SK-N-SH (cell line): Measurements from ENCODE around the gene AGAP1. TPM values are rescaled to one million over a fixed set of nuclear protein-coding genes. Genes with fewer than 3 reads are reported as not detected.

ENCODE experiments used
- CTCF ChIA-PET: fragments of 300-600, 350-600 bp; formaldehyde crosslinking; extraction: SDS; loops from one replicate; lab custom pipeline; 2021; lab: Yijun Ruan, JAX
- POLR2A ChIA-PET: fragments of 350-600 bp; sonication (Branson Sonifier 250); formaldehyde crosslinking; extraction: SDS; loops from one replicate; lab custom pipeline; 2020; ENCODE audit warnings: antibody characterized with exemption, inconsistent platforms; lab: Yijun Ruan, JAX
- DNase-seq: peaks from one replicate; pipeline ENCODE4 v3.0.0; 2012
- H2AFZ ChIP-seq: fragments of 200-600 bp; sonication (generic); 2 replicates; pipeline ENCODE4 v1.8.1; 2016; ENCODE audit warnings: antibody characterized with exemption, mild to moderate bottlenecking, low read depth
- H3F3A ChIP-seq: fragments of 200-600 bp; sonication (generic); replicated peaks from 2 replicates; pipeline ENCODE3; 2016; ENCODE audit warnings: antibody characterized with exemption, mild to moderate bottlenecking; ENCODE audit not compliant: insufficient read depth
- H3K27ac ChIP-seq, 2 experiments: fragments of 200-500 bp in 1 of 2; fragments of 200-600 bp in 1 of 2; sonication (Bioruptor generic) in 1 of 2; sonication (generic), shearing (Covaris generic) in 1 of 2; 2 replicates each; pipeline versions ENCODE4 v1.5.1 to v1.6.1; 2014 to 2016; ENCODE audit warnings: low read depth in 2 of 2, inconsistent platforms in 1 of 2, low read length in 1 of 2, mild to moderate bottlenecking in 1 of 2, mixed read lengths in 1 of 2
- H3K27me3 ChIP-seq: fragments of 200-600 bp; sonication (generic), shearing (Covaris generic); 2 replicates; pipeline ENCODE4 v1.6.1; 2016; ENCODE audit warnings: mixed run types; ENCODE audit not compliant: insufficient read depth
- H3K36me3 ChIP-seq, 2 experiments: fragments of 200-500 bp in 1 of 2; fragments of 200-600 bp in 1 of 2; sonication (Bioruptor generic) in 1 of 2; sonication (generic) in 1 of 2; replicated peaks in 1 of 2; 2 replicates each; pipeline versions ENCODE3 to v1.5.1; 2014 to 2016; ENCODE audit warnings: low read length in 1 of 2, mild to moderate bottlenecking in 1 of 2; ENCODE audit not compliant: insufficient read depth in 2 of 2, control insufficient read depth in 1 of 2
- H3K4me1 ChIP-seq, 2 experiments: fragments of 200-500 bp in 1 of 2; fragments of 200-600 bp in 1 of 2; sonication (Bioruptor generic) in 1 of 2; sonication (generic), shearing (Covaris generic) in 1 of 2; 2 replicates each; pipeline versions ENCODE4 v1.5.1 to v1.6.1; 2014 to 2016; ENCODE audit warnings: low read depth in 1 of 2, low read length in 1 of 2, mixed run types in 1 of 2; ENCODE audit not compliant: insufficient read depth in 2 of 2, control insufficient read depth in 1 of 2
- H3K4me2 ChIP-seq: fragments of 200-600 bp; sonication (generic), shearing (Covaris generic); 2 replicates; pipeline ENCODE4 v1.6.1; 2017; ENCODE audit warnings: mixed run types
- H3K4me3 ChIP-seq, 2 experiments: fragments of 200-500 bp in 1 of 2; fragments of 200-600 bp in 1 of 2; sonication (Bioruptor generic) in 1 of 2; sonication (generic), shearing (Covaris generic) in 1 of 2; 2 replicates each; pipeline versions ENCODE4 v1.5.1 to v1.8.1; 2014 to 2016; ENCODE audit warnings: low read depth in 2 of 2, inconsistent platforms in 1 of 2, low read length in 1 of 2, mild to moderate bottlenecking in 1 of 2, mixed read lengths in 1 of 2, moderate library complexity in 1 of 2
- H3K79me2 ChIP-seq: fragments of 200-600 bp; sonication (generic); 2 replicates; pipeline ENCODE4 v1.8.1; 2017; ENCODE audit warnings: mild to moderate bottlenecking; ENCODE audit not compliant: insufficient read depth
- H3K9ac ChIP-seq: fragments of 200-600 bp; sonication (generic); 2 replicates; pipeline ENCODE4 v1.6.1; 2017; ENCODE audit warnings: mixed run types
- H3K9me2 ChIP-seq: fragments of 200-600 bp; sonication (generic); 2 replicates; pipeline ENCODE4 v1.6.1; 2017; ENCODE audit warnings: mixed run types
- H3K9me3 ChIP-seq: fragments of 200-600 bp; sonication (generic); 2 replicates; pipeline ENCODE4 v1.6.1; 2017; ENCODE audit warnings: mixed run types, mild to moderate bottlenecking, moderate library complexity
- H4K20me1 ChIP-seq: fragments of 200-600 bp; sonication (generic); 2 replicates; pipeline ENCODE4 v1.6.1; 2017; ENCODE audit warnings: mild to moderate bottlenecking, mixed run types; ENCODE audit not compliant: insufficient read depth
- CTCF ChIP-seq: fragments of 200-600 bp; sonication (generic); IDR thresholded peaks from 2 replicates; pipeline ENCODE4 v1.6.1; 2017; ENCODE audit warnings: antibody characterized with exemption, mild to moderate bottlenecking, moderate library complexity
- ELF1 ChIP-seq: IDR thresholded peaks from 2 replicates; pipeline ENCODE4 v1.4.0; 2012
- EZH2phosphoT487 ChIP-seq: fragments of 200-600 bp; sonication (generic); IDR thresholded peaks from 2 replicates; pipeline ENCODE4 v1.6.1; 2017; ENCODE audit warnings: low read depth, mixed run types, mild to moderate bottlenecking, antibody characterized with exemption, moderate library complexity, borderline replicate concordance
- FOXJ3 ChIP-seq: sonication (generic); formaldehyde crosslinking; IDR thresholded peaks from 2 replicates; pipeline ENCODE4 v1.5.1; 2020; ENCODE audit warnings: mild to moderate bottlenecking, missing genetic modification reagents
- FOXM1 ChIP-seq: IDR thresholded peaks from 2 replicates; pipeline ENCODE4 v1.4.0; 2012; ENCODE audit warnings: low read depth, mild to moderate bottlenecking
- GABPA ChIP-seq: IDR thresholded peaks from 2 replicates; pipeline ENCODE4 v1.4.0; 2012; ENCODE audit warnings: low read depth, mild to moderate bottlenecking
- JUND ChIP-seq: IDR thresholded peaks from 2 replicates; pipeline ENCODE4 v1.4.0; 2012
- MXI1 ChIP-seq: IDR thresholded peaks from 2 replicates; pipeline ENCODE4 v1.6.1; 2012; ENCODE audit warnings: mild to moderate bottlenecking, low read depth, low read length, improper control_type of control experiment
- NRF1 ChIP-seq: IDR thresholded peaks from 2 replicates; pipeline ENCODE4 v1.6.1; 2012; ENCODE audit warnings: low read depth, mild to moderate bottlenecking, low read length
- RAD21 ChIP-seq: IDR thresholded peaks from 2 replicates; pipeline ENCODE4 v1.6.1; 2012; ENCODE audit warnings: mild to moderate bottlenecking, low read length
- RCOR1 ChIP-seq: fragments of 150-350 bp; IDR thresholded peaks from 2 replicates; pipeline ENCODE4 v1.6.1; 2017; ENCODE audit warnings: antibody characterized with exemption, low read length
- REST ChIP-seq: IDR thresholded peaks from 2 replicates; pipeline ENCODE4 v1.6.1; 2012; ENCODE audit warnings: mild to moderate bottlenecking, low read depth, low read length, moderate library complexity
- SMC3 ChIP-seq: IDR thresholded peaks from 2 replicates; pipeline ENCODE4 v1.6.1; 2012; ENCODE audit warnings: low read depth, low read length, improper control_type of control experiment
- TAF1 ChIP-seq: IDR thresholded peaks from 2 replicates; pipeline ENCODE4 v1.6.1; 2012; ENCODE audit warnings: low read depth, mild to moderate bottlenecking, low read length, moderate library complexity, borderline replicate concordance
- TCF12 ChIP-seq: IDR thresholded peaks from 2 replicates; pipeline ENCODE4 v1.4.0; 2012
- TEAD4 ChIP-seq: IDR thresholded peaks from 2 replicates; pipeline ENCODE4 v1.4.0; 2012; ENCODE audit warnings: mild to moderate bottlenecking, borderline replicate concordance; ENCODE audit not compliant: insufficient read depth
- USF1 ChIP-seq: IDR thresholded peaks from 2 replicates; pipeline ENCODE4 v1.4.0; 2012; ENCODE audit warnings: low read depth, borderline replicate concordance
- WGBS: methylation state at CpG from one replicate; pipeline ENCODE4 v1.1.6; 2017; ENCODE audit warnings: low lambda C conversion rate; 5-methylcytosine and 5-hydroxymethylcytosine counted together
- polyA plus RNA-seq, 3 experiments: library from polyadenylated mRNA; depleted of rRNA; stranded (reverse); fragments of >200 nt; gene quantifications; 2 replicates each; pipeline ENCODE4 v1.2.3, GENCODE V29; 2012

AGAP1 gene
- polyA plus RNA-seq, 1 of the 3 experiments (the other 2 are of a cell fraction) = 8.8 TPM

GRCh38 chr2:235935773-235936172, 441.9 kb downstream of the AGAP1 start:
- Histone ChIP-seq H3K9me3 (no peaks in the 10 kb centered on the region), H2AFZ (no peak overlapping the region), H3K4me1 (peaks cover 9 to 17% of the 10 kb centered on the region in 2 experiments; a peak in 2 of 4 replicates), H3K79me2 (no peaks in the 10 kb centered on the region), H3K27me3 (no peaks in the 10 kb centered on the region), H3K27ac (no peak overlapping the region), H3K9me2 (no peaks in the 10 kb centered on the region), H4K20me1 (no peaks in the 10 kb centered on the region), H3K4me2 (no peak overlapping the region), H3K9ac (no peak overlapping the region), H3K36me3 (peaks cover 0 to 11% of the 10 kb centered on the region in 2 experiments), H3F3A (peaks cover 9% of the 10 kb centered on the region), H3K4me3 (no peak overlapping the region)
- no peak for TF ChIP-seq SMC3
- TF ChIP-seq USF1 = no peak
- no peak for TF ChIP-seq CTCF
- TF ChIP-seq ELF1 = no peak
- no peak for TF ChIP-seq GABPA
- no peak for TF ChIP-seq NRF1
- no peak for TF ChIP-seq RCOR1
- TF ChIP-seq FOXJ3 (CRISPR knock-in tag) = no peak
- TF ChIP-seq JUND = no peak
- no peak for TF ChIP-seq FOXM1
- TF ChIP-seq REST = no peak
- no peak for TF ChIP-seq MXI1
- no peak for TF ChIP-seq TEAD4
- no peak for TF ChIP-seq TCF12
- no peak for TF ChIP-seq TAF1
- no peak for TF ChIP-seq EZH2phosphoT487
- no peak for TF ChIP-seq RAD21
- ChIA-PET POLR2A (no interaction called here), CTCF (interaction anchor here (1.3 to 1.7 kb wide), 3 partner anchors 9 to 241 kb away, joined by 3 to 8 read pairs (median 3); no protein-coding TSS in a partner anchor)
- 98% methylated on average over 13 of the region's 13 CpGs for WGBS
- DNase-seq = no peak
